ENCODE results near the gene DESI1. TPM values are rescaled to one million over a fixed set of nuclear protein-coding genes. Genes with fewer than 3 reads are reported as not detected.

DESI1 gene
- total and polyA plus RNA-seq, 2 of the 13 experiments (the other 11 are each of a cell fraction or from before 2014, with no cell fraction given), result 21.6 to 29.2 TPM

DNA sequence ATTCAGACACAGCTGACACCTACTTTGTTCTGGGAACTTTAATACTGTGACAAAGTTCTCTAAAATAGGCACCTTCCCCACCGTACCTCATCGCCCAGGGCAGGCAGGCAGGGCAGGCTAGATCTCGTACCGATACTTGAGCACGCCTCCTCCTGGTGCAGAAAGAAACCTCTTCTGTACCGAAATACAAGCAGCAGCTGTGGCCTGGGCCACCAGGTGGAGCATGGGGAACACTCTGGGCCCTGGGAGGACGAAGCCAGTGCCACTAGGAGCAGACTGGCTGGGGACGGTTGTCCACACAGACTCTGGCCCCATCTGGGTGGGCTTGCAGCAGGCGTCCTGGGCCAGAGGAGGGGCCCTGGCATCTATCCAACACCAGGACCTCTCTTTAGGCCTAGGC lies 44.0 kb downstream of the DESI1 start (continued):
- TF ChIP-seq, protein P1, sequence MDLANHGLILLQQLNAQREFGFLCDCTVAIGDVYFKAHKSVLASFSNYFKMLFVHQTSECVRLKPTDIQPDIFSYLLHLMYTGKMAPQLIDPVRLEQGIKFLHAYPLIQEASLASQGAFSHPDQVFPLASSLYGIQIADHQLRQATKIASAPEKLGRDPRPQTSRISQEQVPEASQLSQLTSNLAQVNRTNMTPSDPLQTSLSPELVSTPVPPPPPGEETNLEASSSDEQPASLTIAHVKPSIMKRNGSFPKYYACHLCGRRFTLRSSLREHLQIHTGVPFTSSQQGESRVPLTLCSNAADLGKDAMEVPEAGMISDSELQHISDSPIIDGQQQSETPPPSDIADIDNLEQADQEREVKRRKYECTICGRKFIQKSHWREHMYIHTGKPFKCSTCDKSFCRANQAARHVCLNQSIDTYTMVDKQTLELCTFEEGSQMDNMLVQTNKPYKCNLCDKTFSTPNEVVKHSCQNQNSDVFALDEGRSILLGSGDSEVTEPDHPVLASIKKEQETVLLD (CRISPR knock-in tag; IDR thresholded peaks at IDR 0.05; ENCODE audit: low read depth), result no peak
- TF ChIP-seq ZMYM3 (CRISPR knock-in tag; IDR thresholded peaks at IDR 0.05), result no peak
- no peak for TF ChIP-seq SRY (CRISPR knock-in tag; IDR thresholded peaks at IDR 0.05)
- peak; percentile 47 for TF ChIP-seq RARA (CRISPR knock-in tag; IDR thresholded peaks at IDR 0.05)
- TF ChIP-seq BRCA1 (CRISPR knock-in tag; IDR thresholded peaks at IDR 0.05), result 0 out of 2 replicates have a peak, but pooled peaks have one; percentile 41
- TF ChIP-seq, protein P2, sequence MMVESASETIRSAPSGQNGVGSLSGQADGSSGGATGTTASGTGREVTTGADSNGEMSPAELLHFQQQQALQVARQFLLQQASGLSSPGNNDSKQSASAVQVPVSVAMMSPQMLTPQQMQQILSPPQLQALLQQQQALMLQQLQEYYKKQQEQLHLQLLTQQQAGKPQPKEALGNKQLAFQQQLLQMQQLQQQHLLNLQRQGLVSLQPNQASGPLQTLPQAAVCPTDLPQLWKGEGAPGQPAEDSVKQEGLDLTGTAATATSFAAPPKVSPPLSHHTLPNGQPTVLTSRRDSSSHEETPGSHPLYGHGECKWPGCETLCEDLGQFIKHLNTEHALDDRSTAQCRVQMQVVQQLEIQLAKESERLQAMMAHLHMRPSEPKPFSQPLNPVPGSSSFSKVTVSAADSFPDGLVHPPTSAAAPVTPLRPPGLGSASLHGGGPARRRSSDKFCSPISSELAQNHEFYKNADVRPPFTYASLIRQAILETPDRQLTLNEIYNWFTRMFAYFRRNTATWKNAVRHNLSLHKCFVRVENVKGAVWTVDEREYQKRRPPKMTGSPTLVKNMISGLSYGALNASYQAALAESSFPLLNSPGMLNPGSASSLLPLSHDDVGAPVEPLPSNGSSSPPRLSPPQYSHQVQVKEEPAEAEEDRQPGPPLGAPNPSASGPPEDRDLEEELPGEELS (CRISPR knock-in tag; IDR thresholded peaks at IDR 0.05), result no peak
- TF ChIP-seq ZNF33A (CRISPR knock-in tag; IDR thresholded peaks at IDR 0.05; ENCODE audit: borderline replicate concordance), result no peak
- TF ChIP-seq, protein P3, sequence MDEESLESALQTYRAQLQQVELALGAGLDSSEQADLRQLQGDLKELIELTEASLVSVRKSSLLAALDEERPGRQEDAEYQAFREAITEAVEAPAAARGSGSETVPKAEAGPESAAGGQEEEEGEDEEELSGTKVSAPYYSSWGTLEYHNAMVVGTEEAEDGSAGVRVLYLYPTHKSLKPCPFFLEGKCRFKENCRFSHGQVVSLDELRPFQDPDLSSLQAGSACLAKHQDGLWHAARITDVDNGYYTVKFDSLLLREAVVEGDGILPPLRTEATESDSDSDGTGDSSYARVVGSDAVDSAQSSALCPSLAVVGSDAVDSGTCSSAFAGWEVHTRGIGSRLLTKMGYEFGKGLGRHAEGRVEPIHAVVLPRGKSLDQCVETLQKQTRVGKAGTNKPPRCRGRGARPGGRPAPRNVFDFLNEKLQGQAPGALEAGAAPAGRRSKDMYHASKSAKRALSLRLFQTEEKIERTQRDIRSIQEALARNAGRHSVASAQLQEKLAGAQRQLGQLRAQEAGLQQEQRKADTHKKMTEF (CRISPR knock-in tag; IDR thresholded peaks at IDR 0.05), result no peak
- TF ChIP-seq PCBP2 (optimal IDR thresholded peaks at IDR 0.05; ENCODE audit: low read depth, low read length, poor library complexity, severe bottlenecking), result no peak
- TF ChIP-seq SNAI1 (CRISPR knock-in tag; IDR thresholded peaks at IDR 0.05; ENCODE audit: borderline replicate concordance), result no peak
- no peak for TF ChIP-seq SIN3B (IDR thresholded peaks at IDR 0.05; ENCODE audit: low read length)
- peak; percentile 56 for TF ChIP-seq GATAD2A (CRISPR knock-in tag; IDR thresholded peaks at IDR 0.05)
- TF ChIP-seq, protein P4, sequence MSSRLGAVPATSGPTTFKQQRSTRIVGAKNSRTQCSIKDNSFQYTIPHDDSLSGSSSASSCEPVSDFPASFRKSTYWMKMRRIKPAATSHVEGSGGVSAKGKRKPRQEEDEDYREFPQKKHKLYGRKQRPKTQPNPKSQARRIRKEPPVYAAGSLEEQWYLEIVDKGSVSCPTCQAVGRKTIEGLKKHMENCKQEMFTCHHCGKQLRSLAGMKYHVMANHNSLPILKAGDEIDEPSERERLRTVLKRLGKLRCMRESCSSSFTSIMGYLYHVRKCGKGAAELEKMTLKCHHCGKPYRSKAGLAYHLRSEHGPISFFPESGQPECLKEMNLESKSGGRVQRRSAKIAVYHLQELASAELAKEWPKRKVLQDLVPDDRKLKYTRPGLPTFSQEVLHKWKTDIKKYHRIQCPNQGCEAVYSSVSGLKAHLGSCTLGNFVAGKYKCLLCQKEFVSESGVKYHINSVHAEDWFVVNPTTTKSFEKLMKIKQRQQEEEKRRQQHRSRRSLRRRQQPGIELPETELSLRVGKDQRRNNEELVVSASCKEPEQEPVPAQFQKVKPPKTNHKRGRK (CRISPR knock-in tag; IDR thresholded peaks at IDR 0.05), result no peak
- peak; percentile 54; the same call in 1 of the 2 replicates for TF ChIP-seq KDM3A (CRISPR knock-in tag; IDR thresholded peaks at IDR 0.05; ENCODE audit: low read depth)
- no peak for TF ChIP-seq ZKSCAN1 (IDR thresholded peaks at IDR 0.05; ENCODE audit: low read length)
- no peak for TF ChIP-seq SIX4 (CRISPR knock-in tag; IDR thresholded peaks at IDR 0.05)
- TF ChIP-seq, protein P5, sequence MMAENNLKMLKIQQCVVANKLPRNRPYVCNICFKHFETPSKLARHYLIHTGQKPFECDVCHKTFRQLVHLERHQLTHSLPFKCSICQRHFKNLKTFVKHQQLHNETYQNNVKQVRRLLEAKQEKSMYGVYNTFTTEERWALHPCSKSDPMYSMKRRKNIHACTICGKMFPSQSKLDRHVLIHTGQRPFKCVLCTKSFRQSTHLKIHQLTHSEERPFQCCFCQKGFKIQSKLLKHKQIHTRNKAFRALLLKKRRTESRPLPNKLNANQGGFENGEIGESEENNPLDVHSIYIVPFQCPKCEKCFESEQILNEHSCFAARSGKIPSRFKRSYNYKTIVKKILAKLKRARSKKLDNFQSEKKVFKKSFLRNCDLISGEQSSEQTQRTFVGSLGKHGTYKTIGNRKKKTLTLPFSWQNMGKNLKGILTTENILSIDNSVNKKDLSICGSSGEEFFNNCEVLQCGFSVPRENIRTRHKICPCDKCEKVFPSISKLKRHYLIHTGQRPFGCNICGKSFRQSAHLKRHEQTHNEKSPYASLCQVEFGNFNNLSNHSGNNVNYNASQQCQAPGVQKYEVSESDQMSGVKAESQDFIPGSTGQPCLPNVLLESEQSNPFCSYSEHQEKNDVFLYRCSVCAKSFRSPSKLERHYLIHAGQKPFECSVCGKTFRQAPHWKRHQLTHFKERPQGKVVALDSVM (CRISPR knock-in tag; IDR thresholded peaks at IDR 0.05), result peak; percentile 27; the same call in 1 of the 2 replicates
- TF ChIP-seq ZFP36 (IDR thresholded peaks at IDR 0.05; ENCODE audit: borderline replicate concordance, low read depth, low read length, partially characterized antibody), result no peak
- TF ChIP-seq ISX (CRISPR knock-in tag; conservative IDR thresholded peaks at IDR 0.05), result no peak
- TF ChIP-seq ZNF737 (CRISPR knock-in tag; IDR thresholded peaks at IDR 0.05; ENCODE audit: borderline replicate concordance), result no peak
- TF ChIP-seq, protein P6, sequence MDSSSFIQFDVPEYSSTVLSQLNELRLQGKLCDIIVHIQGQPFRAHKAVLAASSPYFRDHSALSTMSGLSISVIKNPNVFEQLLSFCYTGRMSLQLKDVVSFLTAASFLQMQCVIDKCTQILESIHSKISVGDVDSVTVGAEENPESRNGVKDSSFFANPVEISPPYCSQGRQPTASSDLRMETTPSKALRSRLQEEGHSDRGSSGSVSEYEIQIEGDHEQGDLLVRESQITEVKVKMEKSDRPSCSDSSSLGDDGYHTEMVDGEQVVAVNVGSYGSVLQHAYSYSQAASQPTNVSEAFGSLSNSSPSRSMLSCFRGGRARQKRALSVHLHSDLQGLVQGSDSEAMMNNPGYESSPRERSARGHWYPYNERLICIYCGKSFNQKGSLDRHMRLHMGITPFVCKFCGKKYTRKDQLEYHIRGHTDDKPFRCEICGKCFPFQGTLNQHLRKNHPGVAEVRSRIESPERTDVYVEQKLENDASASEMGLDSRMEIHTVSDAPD (CRISPR knock-in tag; IDR thresholded peaks at IDR 0.05), result peak; percentile 65; the same call in 1 of the 2 replicates

All from HepG2 (cell line).